ENCODE measurements around the gene SRPK3.
A peak's percentile ranks its signal among the peaks of the same experiment; 100 is the strongest.

SRPK3 gene

GRCh38 chrX:153764786-153765137 is 16.1 kb upstream of the SRPK3 start:
- DNase-seq (ENCODE audit: low read depth) = no peak
- peak overlapping the region; percentile 53 for H3K4me3 ChIP-seq (ENCODE audit: control insufficient read depth, low read depth, low read length)
- no peak for TF ChIP-seq CTCF (IDR thresholded peaks at IDR 0.05; ENCODE audit: control insufficient read depth, insufficient read depth, low read depth, low read length, missing control alignments)

GRCh38 chrX:153765138-153766079 is 15.4 kb upstream of the SRPK3 start:
- TF ChIP-seq CTCF (IDR thresholded peaks at IDR 0.05; ENCODE audit: control insufficient read depth, insufficient read depth, low read depth, low read length, missing control alignments) = no peak

GRCh38 chrX:153766098-153766817 is 14.6 kb upstream of the SRPK3 start:
- DNase-seq (ENCODE audit: low read depth) = no peak
- peak overlapping the region; percentile 53 for H3K4me3 ChIP-seq (ENCODE audit: control insufficient read depth, low read depth, low read length)
- TF ChIP-seq CTCF (IDR thresholded peaks at IDR 0.05; ENCODE audit: control insufficient read depth, insufficient read depth, low read depth, low read length, missing control alignments) = no peak

More at GRCh38 chrX:153765138-153766079, 15.4 kb upstream of the SRPK3 start:
- no peak for DNase-seq (ENCODE audit: low read depth)
- peak overlapping the region; percentile 53 for H3K4me3 ChIP-seq (ENCODE audit: control insufficient read depth, low read depth, low read length)

GRCh38 chrX:153766871-153767673 is 13.8 kb upstream of the SRPK3 start:
- DNase-seq (ENCODE audit: low read depth) = no peak
- H3K4me3 ChIP-seq (ENCODE audit: control insufficient read depth, low read depth, low read length) = no peak overlapping the region; the same call in 1 of the 2 replicates
- no peak for TF ChIP-seq CTCF (IDR thresholded peaks at IDR 0.05; ENCODE audit: control insufficient read depth, insufficient read depth, low read depth, low read length, missing control alignments)

GRCh38 chrX:153767674-153768055 is 13.2 kb upstream of the SRPK3 start:
- H3K4me3 ChIP-seq (ENCODE audit: control insufficient read depth, low read depth, low read length) = no peak overlapping the region
- no peak for TF ChIP-seq CTCF (IDR thresholded peaks at IDR 0.05; ENCODE audit: control insufficient read depth, insufficient read depth, low read depth, low read length, missing control alignments)
- no peak for DNase-seq (ENCODE audit: low read depth)
